ENCODE results near the gene ARL14EP.

DNA sequence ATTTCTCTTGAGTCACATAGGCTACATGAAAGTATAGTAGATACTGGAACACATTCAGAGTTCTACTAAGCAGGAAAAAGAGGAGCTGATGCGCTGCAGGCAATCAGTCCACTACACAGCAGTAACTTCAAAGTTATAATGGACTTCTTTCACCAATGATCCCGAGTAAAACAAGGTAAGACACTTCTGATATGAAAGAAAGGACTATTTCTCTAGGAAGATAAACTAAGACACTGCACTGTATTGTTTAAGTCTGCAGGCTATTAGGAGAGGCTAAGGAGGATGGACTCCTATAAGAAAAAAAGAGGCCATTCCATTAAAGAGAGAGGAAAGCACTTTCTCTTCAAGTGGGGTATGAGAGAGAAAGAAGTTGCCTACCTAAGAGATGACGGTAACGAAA is 31.6 kb upstream of the ARL14EP start:
- TF ChIP-seq, protein P1, sequence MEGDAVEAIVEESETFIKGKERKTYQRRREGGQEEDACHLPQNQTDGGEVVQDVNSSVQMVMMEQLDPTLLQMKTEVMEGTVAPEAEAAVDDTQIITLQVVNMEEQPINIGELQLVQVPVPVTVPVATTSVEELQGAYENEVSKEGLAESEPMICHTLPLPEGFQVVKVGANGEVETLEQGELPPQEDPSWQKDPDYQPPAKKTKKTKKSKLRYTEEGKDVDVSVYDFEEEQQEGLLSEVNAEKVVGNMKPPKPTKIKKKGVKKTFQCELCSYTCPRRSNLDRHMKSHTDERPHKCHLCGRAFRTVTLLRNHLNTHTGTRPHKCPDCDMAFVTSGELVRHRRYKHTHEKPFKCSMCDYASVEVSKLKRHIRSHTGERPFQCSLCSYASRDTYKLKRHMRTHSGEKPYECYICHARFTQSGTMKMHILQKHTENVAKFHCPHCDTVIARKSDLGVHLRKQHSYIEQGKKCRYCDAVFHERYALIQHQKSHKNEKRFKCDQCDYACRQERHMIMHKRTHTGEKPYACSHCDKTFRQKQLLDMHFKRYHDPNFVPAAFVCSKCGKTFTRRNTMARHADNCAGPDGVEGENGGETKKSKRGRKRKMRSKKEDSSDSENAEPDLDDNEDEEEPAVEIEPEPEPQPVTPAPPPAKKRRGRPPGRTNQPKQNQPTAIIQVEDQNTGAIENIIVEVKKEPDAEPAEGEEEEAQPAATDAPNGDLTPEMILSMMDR (conservative IDR thresholded peaks at IDR 0.05) = no peak
- no peak for TF ChIP-seq ZFX (IDR thresholded peaks at IDR 0.05)

Data from C4-2B (cell line).